Measurements from ENCODE around the gene MAP4K4.
"Not testable (repeated sequence)": the region's sequence is repeated elsewhere in the genome, so short reads cannot be mapped to it uniquely, and the experiment has no call there.

Gene MAP4K4

GRCh38 chr2:101905746-101906336, 208.3 kb downstream of the MAP4K4 start:
- DNase-seq (ENCODE audit: low read depth) = no peak

- DNase-seq (ENCODE audit: low read depth) = no peak
Measured at GRCh38 chr2:101909760-101910159, 212.3 kb downstream of the MAP4K4 start.

GRCh38 chr2:101912545-101912944, 215.0 kb downstream of the MAP4K4 start:
- no peak for DNase-seq (ENCODE audit: low read depth)

GRCh38 chr2:101921319-101921952, 223.9 kb downstream of the MAP4K4 start:
- no peak for DNase-seq (ENCODE audit: low read depth)

GRCh38 chr2:101921953-101922325, 224.4 kb downstream of the MAP4K4 start:
- DNase-seq (ENCODE audit: low read depth) = no peak

GRCh38 chr2:101924311-101924710, 226.8 kb downstream of the MAP4K4 start:
- not testable (repeated sequence) for DNase-seq (ENCODE audit: low read depth)

- no peak for DNase-seq (ENCODE audit: low read depth)
Measured at GRCh38 chr2:101930019-101930418, 232.5 kb downstream of the MAP4K4 start.

GRCh38 chr2:101930847-101931246, 233.3 kb downstream of the MAP4K4 start:
- no peak for DNase-seq (ENCODE audit: low read depth)

- no peak for DNase-seq (ENCODE audit: low read depth)
Measured at GRCh38 chr2:101931402-101931801, 233.9 kb downstream of the MAP4K4 start.

GRCh38 chr2:101935764-101936163, 238.3 kb downstream of the MAP4K4 start:
- DNase-seq (ENCODE audit: low read depth) = not testable (repeated sequence)

GRCh38 chr2:101942851-101943250, 245.3 kb downstream of the MAP4K4 start:
- no peak for DNase-seq (ENCODE audit: low read depth)

Data from T follicular helper cell (primary cell).